ENCODE results near the gene PLD1. TPM values are rescaled to one million over a fixed set of nuclear protein-coding genes. Genes with fewer than 3 reads are reported as not detected.
A peak's percentile ranks its signal among the peaks of the same experiment; 100 is the strongest.

The PLD1 gene
- total RNA-seq, 1 experiment from 2014 or later = 5.3 TPM

DNA sequence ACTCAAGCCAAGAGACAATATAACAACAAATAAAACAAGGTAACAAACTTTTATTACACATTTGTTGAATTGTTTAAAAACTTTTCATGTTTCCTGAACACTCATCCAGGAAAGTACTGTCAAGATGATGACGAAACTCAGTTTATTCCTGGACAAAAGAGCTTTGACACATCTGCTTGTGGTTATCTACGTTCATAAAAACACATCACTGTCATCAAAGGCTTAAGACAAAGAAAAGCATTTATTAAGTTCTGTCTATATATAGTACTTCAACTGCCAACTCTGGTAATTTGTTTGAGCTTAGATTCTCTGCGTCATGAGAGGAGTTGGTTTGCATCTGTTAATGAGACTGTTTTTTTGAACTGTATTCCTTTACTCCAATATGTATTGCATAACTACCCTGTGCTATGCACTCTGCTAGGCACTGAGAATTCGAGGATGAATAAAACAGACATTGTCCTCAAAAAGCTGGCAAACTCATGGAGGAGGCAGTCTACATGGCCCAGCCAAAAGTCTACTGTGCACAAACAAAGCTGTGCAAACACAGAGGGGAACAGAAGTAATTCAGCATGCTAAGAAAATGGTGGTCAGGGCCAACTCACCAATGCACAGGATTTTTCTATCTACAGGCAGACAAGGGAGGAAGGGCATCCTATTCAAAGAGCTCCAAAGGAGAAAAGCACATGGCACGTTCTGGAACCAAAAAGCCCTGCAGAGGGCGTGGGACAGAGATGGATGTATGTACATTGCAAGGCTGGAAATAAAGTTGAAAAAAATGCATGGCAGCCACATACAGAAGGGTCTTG lies 21.5 kb downstream of the PLD1 start:
- Mint-ChIP-seq H3K27me3 (ENCODE audit: insufficient read depth, unreplicated experiment) (no peaks in the 10 kb centered on the region), H3K36me3 (ENCODE audit: insufficient read depth, unreplicated experiment) (no peaks in the 10 kb centered on the region), H3K9me3 (ENCODE audit: unreplicated experiment) (no peaks in the 10 kb centered on the region), H3K27ac (ENCODE audit: unreplicated experiment) (no peak overlapping the region), H3K4me3 (ENCODE audit: unreplicated experiment) (no peak overlapping the region), H3K4me1 (ENCODE audit: low read depth, unreplicated experiment) (peaks cover 14% of the 10 kb centered on the region)
- no TSS peak for BruUV-seq (replicated peaks)
- Histone ChIP-seq H3K36me3 (ENCODE audit: control insufficient read depth, insufficient read depth, low read length) (no peaks in the 10 kb centered on the region; the same call in 1 of the 2 replicates), H3K9me3 (no peaks in the 10 kb centered on the region), H3K4me3 (ENCODE audit: low read depth, low read length) (no peak overlapping the region), H3K27me3 (replicated peaks; ENCODE audit: control insufficient read depth, insufficient read depth, low read length) (no peaks in the 10 kb centered on the region), H3K4me1 (peaks cover 8% of the 10 kb centered on the region; the same call in 1 of the 2 replicates)
- DNase-seq = peak in 1 of 2 experiments; percentile 14
- ChIA-PET POLR2A (interaction anchor here (0.6 kb wide), 1 partner anchor 923 kb away, joined by 4 read pairs; no protein-coding TSS in a partner anchor), CTCF (interaction anchor here (0.5 to 1.4 kb wide), 3 partner anchors 41 to 223 kb away, joined by 5 to 10 read pairs (median 8); no protein-coding TSS in a partner anchor)
- intact Hi-C loops (cut with micrococcal nuclease; ENCODE audit: unreplicated experiment) = loop anchor here (1.0 kb wide), 1 partner anchor 42 kb away; no protein-coding TSS in a partner anchor
- TF ChIP-seq, protein P1, sequence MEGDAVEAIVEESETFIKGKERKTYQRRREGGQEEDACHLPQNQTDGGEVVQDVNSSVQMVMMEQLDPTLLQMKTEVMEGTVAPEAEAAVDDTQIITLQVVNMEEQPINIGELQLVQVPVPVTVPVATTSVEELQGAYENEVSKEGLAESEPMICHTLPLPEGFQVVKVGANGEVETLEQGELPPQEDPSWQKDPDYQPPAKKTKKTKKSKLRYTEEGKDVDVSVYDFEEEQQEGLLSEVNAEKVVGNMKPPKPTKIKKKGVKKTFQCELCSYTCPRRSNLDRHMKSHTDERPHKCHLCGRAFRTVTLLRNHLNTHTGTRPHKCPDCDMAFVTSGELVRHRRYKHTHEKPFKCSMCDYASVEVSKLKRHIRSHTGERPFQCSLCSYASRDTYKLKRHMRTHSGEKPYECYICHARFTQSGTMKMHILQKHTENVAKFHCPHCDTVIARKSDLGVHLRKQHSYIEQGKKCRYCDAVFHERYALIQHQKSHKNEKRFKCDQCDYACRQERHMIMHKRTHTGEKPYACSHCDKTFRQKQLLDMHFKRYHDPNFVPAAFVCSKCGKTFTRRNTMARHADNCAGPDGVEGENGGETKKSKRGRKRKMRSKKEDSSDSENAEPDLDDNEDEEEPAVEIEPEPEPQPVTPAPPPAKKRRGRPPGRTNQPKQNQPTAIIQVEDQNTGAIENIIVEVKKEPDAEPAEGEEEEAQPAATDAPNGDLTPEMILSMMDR (IDR thresholded peaks at IDR 0.05; ENCODE audit: insufficient read depth in 1 of 2, low read depth in 1 of 2, low read length in 1 of 2, severe bottlenecking in 1 of 2, unreplicated experiment in 1 of 2) = peak in 1 of 2 experiments; percentile 11

DNA sequence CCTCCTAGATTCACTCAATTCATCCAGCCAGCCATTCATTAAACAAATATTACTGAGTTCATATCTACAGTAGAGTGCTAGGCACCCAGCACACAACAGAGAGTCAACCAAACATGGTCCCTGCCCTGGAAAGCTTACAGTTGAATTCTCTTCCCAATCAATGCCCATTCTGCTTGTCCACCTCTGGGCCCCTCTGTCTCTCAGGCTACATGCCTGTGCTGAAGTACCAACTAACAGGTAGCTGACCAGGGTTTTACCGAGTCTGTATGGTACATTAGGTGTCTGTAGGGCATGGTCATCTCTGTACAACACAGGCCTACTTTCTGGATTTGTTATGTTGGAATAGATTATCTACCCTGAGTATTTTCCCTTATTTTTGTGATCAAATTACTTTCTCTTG lies 23.3 kb downstream of the PLD1 start:
- TF ChIP-seq, protein P1 (IDR thresholded peaks at IDR 0.05; ENCODE audit: insufficient read depth in 1 of 2, low read depth in 1 of 2, low read length in 1 of 2, severe bottlenecking in 1 of 2, unreplicated experiment in 1 of 2) = no peak
- ChIA-PET CTCF (no interaction called here), POLR2A (no interaction called here)
- Mint-ChIP-seq H3K36me3 (ENCODE audit: insufficient read depth, unreplicated experiment) (no peaks in the 10 kb centered on the region), H3K4me3 (ENCODE audit: unreplicated experiment) (no peak overlapping the region), H3K4me1 (ENCODE audit: low read depth, unreplicated experiment) (peaks cover 10% of the 10 kb centered on the region), H3K9me3 (ENCODE audit: unreplicated experiment) (no peaks in the 10 kb centered on the region), H3K27me3 (ENCODE audit: insufficient read depth, unreplicated experiment) (no peaks in the 10 kb centered on the region), H3K27ac (ENCODE audit: unreplicated experiment) (no peak overlapping the region)
- Histone ChIP-seq H3K4me1 (peaks cover 8% of the 10 kb centered on the region; the same call in 1 of the 2 replicates), H3K4me3 (ENCODE audit: low read depth, low read length) (no peak overlapping the region), H3K27me3 (replicated peaks; ENCODE audit: control insufficient read depth, insufficient read depth, low read length) (no peaks in the 10 kb centered on the region), H3K9me3 (no peaks in the 10 kb centered on the region), H3K36me3 (ENCODE audit: control insufficient read depth, insufficient read depth, low read length) (no peaks in the 10 kb centered on the region; the same call in 1 of the 2 replicates)
- BruUV-seq (replicated peaks) = no TSS peak
- no peak for DNase-seq
- intact Hi-C loops (cut with micrococcal nuclease; ENCODE audit: unreplicated experiment) = no loop called here

DNA sequence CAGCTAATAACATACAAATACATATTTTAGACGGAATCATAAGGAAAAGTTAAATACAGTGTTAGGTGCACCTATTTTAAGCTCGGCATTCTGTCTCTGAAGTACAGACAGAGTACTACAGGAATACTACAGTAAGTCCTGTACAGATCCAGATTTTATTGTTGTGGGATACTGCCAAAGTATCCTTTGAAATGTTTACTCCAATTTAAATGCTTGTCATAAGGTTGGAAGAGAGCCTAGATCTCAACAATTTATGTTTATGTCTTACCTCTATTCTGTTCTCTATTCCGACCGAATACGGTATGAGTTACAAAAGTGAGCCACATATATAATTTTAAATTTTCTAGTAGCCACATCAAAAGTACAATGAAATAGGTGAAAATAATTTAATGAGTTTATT lies 25.3 kb downstream of the PLD1 start:
- Mint-ChIP-seq H3K4me3 (ENCODE audit: unreplicated experiment) (no peak overlapping the region), H3K36me3 (ENCODE audit: insufficient read depth, unreplicated experiment) (no peaks in the 10 kb centered on the region), H3K27ac (ENCODE audit: unreplicated experiment) (no peak overlapping the region), H3K4me1 (ENCODE audit: low read depth, unreplicated experiment) (peaks cover 6% of the 10 kb centered on the region), H3K27me3 (ENCODE audit: insufficient read depth, unreplicated experiment) (no peaks in the 10 kb centered on the region), H3K9me3 (ENCODE audit: unreplicated experiment) (no peaks in the 10 kb centered on the region)
- intact Hi-C loops (cut with micrococcal nuclease; ENCODE audit: unreplicated experiment) = no loop called here
- no peaks in the 10 kb centered on the region for H3K9me3 ChIP-seq
- H3K27me3 ChIP-seq (replicated peaks; ENCODE audit: control insufficient read depth, insufficient read depth, low read length) = no peaks in the 10 kb centered on the region
- POLR2A ChIA-PET = no interaction called here
- TF ChIP-seq, protein P1 (IDR thresholded peaks at IDR 0.05; ENCODE audit: insufficient read depth in 1 of 2, low read depth in 1 of 2, low read length in 1 of 2, severe bottlenecking in 1 of 2, unreplicated experiment in 1 of 2) = no peak
- CTCF ChIA-PET = no interaction called here
- peaks cover 8% of the 10 kb centered on the region; the same call in 1 of the 2 replicates for H3K4me1 ChIP-seq
- no peaks in the 10 kb centered on the region for H3K36me3 ChIP-seq (ENCODE audit: control insufficient read depth, insufficient read depth, low read length)
- no TSS peak for BruUV-seq (replicated peaks)
- H3K4me3 ChIP-seq (ENCODE audit: low read depth, low read length) = no peak overlapping the region
- DNase-seq = no peak

Measured in Caco-2 (cell line).